ENCODE results near the gene KIR2DL3.

GRCh38 chr19:54724142-54724541 is 14.2 kb upstream of the KIR2DL3 start, which contains the start of gene KIR3DL3:
- no peak for TF ChIP-seq CTCF (conservative IDR thresholded peaks at IDR 0.05; ENCODE audit: low read depth, low read length)
- TF ChIP-seq SMC3 (IDR thresholded peaks at IDR 0.05; ENCODE audit: low read depth, low read length): no peak
- TF ChIP-seq RCOR1 (IDR thresholded peaks at IDR 0.05; ENCODE audit: insufficient replicate concordance, low read length): no peak
- no peak for TF ChIP-seq POLR2A (IDR thresholded peaks at IDR 0.05; ENCODE audit: low read depth, low read length)
